Vagina (tissue), 2 donors: ENCODE measurements around the gene DYNC2I2. TPM values are rescaled to one million over a fixed set of nuclear protein-coding genes. Genes with fewer than 3 reads are reported as not detected.

Experiments
- DNase-seq, 2 donors: peaks; one replicate each; pipeline ENCODE4 v3.0.0-alpha.2; 2017; ENCODE audit errors: extremely low spot score in 2 of 2
- H3K27ac ChIP-seq: fragments of 200-600 bp; sonication (generic); one replicate; pipeline ENCODE4 v1.5.1; 2019
- H3K27me3 ChIP-seq: fragments of 200-600 bp; sonication (generic); one replicate; pipeline ENCODE4 v1.5.1; 2019
- H3K36me3 ChIP-seq, 2 donors: fragments of 200-600 bp; sonication (generic); one replicate each; pipeline ENCODE4 v1.5.1; 2017 to 2019
- H3K4me1 ChIP-seq: fragments of 200-600 bp; sonication (generic); one replicate; pipeline ENCODE4 v1.5.1; 2019
- H3K4me3 ChIP-seq, 2 donors: fragments of 200-600 bp; sonication (generic); 1 replicate in 1 of 2; 2 replicates in 1 of 2; pipeline ENCODE4 v1.5.1; 2016 to 2019
- H3K9me3 ChIP-seq: fragments of 200-600 bp; sonication (generic); one replicate; pipeline ENCODE4 v1.5.1; 2019
- POLR2A ChIP-seq, 2 donors: fragments of 450-650 bp; IDR thresholded peaks; one replicate each; pipeline ENCODE4 v1.6.1; 2017; ENCODE audit warnings: antibody characterized with exemption in 2 of 2, mild to moderate bottlenecking in 2 of 2, moderate library complexity in 2 of 2
- POLR2AphosphoS5 ChIP-seq, 2 donors: sonication (generic); formaldehyde crosslinking; IDR thresholded peaks; one replicate each; pipeline ENCODE4 v1.9.0; 2017; ENCODE audit warnings: antibody characterized with exemption in 2 of 2, mild to moderate bottlenecking in 2 of 2, low read depth in 1 of 2; ENCODE audit not compliant: insufficient read depth in 1 of 2
- intact Hi-C: fragments of 100-400 bp; cut with DNase I; formaldehyde crosslinking; loops from one replicate; pipeline ENCODE4 v1.15.1; 2023
- total RNA-seq: library from RNA; depleted of rRNA; stranded (reverse); fragments of >200 nt; gene quantifications from one replicate; pipeline ENCODE4 v1.2.3, GENCODE V29; 2016
- TF ChIP-seq, protein P1 (sequence below), 3 experiments: fragments of 450-650 bp in 2 of 3; fragments of 200-600 bp in 1 of 3; sonication (generic) in 1 of 3; IDR thresholded peaks; one replicate each; pipeline ENCODE4 v1.5.1; 2017 to 2019; ENCODE audit warnings: antibody characterized with exemption in 3 of 3, mild to moderate bottlenecking in 2 of 3, moderate library complexity in 2 of 3

The DYNC2I2 gene
- total RNA-seq, 1 donor from 2014 or later = 46.9 TPM

DNA sequence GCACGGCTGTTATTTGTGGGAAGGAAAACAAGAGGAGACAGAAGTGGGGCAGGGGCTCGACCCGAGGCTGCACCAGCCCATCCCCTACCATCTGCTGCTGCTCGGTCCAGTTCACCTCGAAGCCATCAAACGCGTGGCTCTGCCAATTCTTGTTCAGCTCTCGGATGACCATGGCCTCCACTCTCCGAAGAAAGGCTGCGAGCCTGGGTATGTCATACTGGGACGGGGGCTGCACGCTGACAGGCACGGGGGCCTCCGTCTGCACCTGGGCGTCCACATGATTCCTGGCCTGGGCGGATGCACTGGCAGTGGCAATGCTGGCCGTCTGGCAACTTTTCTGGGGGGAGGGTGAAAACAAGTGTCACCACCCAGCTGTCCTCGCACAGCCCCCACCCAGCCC, 16.0 kb downstream of the DYNC2I2 start:
- Histone ChIP-seq H3K36me3 (no peaks in the 10 kb centered on the region), H3K9me3 (no peaks in the 10 kb centered on the region), H3K27me3 (no peaks in the 10 kb centered on the region), H3K4me3 (no peak overlapping the region), H3K27ac (no peak overlapping the region), H3K4me1 (peaks cover 13% of the 10 kb centered on the region)
- intact Hi-C loops = no loop called here
- no peak for DNase-seq
- TF ChIP-seq POLR2AphosphoS5 (IDR thresholded peaks at IDR 0.05; ENCODE audit: insufficient read depth in 1 of 2, low read depth in 1 of 2) (no peak), POLR2A (IDR thresholded peaks at IDR 0.05) (no peak)
- TF ChIP-seq, protein P1, sequence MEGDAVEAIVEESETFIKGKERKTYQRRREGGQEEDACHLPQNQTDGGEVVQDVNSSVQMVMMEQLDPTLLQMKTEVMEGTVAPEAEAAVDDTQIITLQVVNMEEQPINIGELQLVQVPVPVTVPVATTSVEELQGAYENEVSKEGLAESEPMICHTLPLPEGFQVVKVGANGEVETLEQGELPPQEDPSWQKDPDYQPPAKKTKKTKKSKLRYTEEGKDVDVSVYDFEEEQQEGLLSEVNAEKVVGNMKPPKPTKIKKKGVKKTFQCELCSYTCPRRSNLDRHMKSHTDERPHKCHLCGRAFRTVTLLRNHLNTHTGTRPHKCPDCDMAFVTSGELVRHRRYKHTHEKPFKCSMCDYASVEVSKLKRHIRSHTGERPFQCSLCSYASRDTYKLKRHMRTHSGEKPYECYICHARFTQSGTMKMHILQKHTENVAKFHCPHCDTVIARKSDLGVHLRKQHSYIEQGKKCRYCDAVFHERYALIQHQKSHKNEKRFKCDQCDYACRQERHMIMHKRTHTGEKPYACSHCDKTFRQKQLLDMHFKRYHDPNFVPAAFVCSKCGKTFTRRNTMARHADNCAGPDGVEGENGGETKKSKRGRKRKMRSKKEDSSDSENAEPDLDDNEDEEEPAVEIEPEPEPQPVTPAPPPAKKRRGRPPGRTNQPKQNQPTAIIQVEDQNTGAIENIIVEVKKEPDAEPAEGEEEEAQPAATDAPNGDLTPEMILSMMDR (IDR thresholded peaks at IDR 0.05) = no peak

DNA sequence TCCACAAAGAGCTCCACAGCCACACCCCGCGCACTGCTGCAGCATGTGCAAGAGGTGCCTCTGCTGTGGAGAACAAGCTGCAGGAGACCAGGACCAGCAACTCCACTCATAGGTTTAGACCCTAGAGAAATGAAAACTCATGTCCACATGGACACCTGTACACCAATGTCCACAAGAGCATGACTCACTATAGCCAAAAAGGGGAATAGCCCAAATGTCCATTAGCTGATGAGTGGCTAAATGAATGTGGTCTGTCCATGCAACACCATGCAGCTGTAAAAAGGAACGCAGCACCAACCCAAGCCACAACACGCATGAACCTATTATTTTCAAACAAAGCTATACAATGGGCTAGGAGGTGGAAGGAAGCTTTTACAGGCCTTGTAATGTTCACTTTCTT, 18.1 kb downstream of the DYNC2I2 start:
- no peaks in the 10 kb centered on the region for H3K9me3 ChIP-seq
- no peak overlapping the region for H3K27ac ChIP-seq
- no peak for TF ChIP-seq POLR2A (IDR thresholded peaks at IDR 0.05)
- TF ChIP-seq POLR2AphosphoS5 (IDR thresholded peaks at IDR 0.05; ENCODE audit: insufficient read depth in 1 of 2, low read depth in 1 of 2) = no peak
- TF ChIP-seq, protein P1 (IDR thresholded peaks at IDR 0.05) = no peak
- peaks cover 2 to 6% of the 10 kb centered on the region in 2 donors for H3K36me3 ChIP-seq
- H3K27me3 ChIP-seq = no peaks in the 10 kb centered on the region
- DNase-seq = no peak
- no peak overlapping the region for H3K4me3 ChIP-seq
- peaks cover 27% of the 10 kb centered on the region for H3K4me1 ChIP-seq
- intact Hi-C loops = loop anchor here (10.0 kb wide), 1 partner anchor 56 kb away; no protein-coding TSS in a partner anchor

DNA sequence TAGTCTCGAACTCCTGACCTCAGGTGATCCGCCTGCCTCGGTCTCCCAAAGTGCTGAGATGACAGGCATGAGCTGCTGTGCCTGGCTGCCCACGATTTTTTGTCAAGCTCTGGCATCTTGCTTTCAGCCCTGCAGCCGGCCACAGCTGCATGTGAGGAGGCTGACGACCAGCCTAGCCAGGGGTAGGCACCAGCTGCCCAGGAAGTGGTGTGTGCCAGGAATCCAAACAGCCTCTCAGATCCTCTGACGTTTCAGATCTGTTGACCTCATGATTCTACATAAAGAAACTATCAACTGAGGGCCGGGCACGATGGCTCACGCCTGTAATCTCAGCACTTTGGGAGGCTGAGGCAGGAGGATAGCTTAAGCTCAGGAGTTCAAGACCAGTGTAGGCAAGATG, 19.0 kb downstream of the DYNC2I2 start:
- Histone ChIP-seq H3K4me1 (peaks cover 27% of the 10 kb centered on the region), H3K36me3 (peaks cover 3 to 15% of the 10 kb centered on the region in 2 donors), H3K4me3 (no peak overlapping the region), H3K9me3 (no peaks in the 10 kb centered on the region), H3K27me3 (no peaks in the 10 kb centered on the region), H3K27ac (no peak overlapping the region)
- no peak for DNase-seq
- TF ChIP-seq POLR2AphosphoS5 (IDR thresholded peaks at IDR 0.05; ENCODE audit: insufficient read depth in 1 of 2, low read depth in 1 of 2) = no peak
- TF ChIP-seq POLR2A (IDR thresholded peaks at IDR 0.05) = no peak
- TF ChIP-seq, protein P1 (IDR thresholded peaks at IDR 0.05) = no peak
- intact Hi-C loops = loop anchor here (10.0 kb wide), 1 partner anchor 57 kb away; no protein-coding TSS in a partner anchor

DNA sequence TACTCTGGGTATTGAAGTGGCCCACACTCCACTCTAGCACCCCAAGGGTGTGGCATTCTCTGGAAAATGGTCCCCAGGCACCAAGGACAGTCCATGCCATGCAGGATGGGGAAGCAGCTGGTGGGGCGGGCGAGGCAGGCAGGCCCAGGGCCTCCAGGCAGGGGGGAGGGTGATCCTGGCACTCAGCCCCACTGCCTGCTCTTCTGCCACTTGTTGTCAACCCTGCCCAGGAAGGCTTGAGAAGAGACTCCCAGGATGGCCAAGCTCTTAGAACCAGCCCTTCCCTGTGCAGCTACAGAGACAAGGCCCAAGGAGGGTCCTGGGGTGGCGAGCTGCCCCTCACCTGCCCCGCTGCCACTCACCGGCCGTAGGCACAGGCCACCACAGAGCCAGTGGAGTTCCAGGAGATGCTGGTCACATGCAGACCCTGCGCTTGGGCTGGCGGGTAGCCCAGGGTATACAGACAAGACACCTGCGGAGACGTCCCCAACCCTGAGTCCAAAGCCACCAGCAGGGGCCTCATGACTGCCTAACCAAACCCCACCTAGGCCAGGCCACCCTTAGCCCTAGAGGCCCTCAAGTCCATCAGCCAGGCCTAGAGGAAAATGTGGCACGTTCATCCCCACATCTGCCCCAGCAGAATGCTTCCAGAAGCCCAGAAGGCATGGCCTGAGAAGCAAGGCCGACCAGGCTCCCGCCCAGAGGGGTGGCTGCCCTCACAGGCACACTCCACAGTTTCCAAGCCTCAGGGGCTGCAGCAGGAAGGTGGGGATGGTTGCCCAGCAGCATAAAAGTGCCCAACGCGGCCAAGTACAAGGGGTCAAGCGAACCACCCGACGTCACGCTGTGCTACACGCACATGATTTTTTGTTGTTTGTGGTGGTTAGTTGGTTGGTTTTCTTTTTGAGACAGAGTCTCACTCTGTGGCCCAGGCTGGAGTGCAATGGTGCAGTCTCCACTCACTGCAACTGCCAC, 19.8 kb downstream of the DYNC2I2 start:
- peaks cover 27% of the 10 kb centered on the region for H3K4me1 ChIP-seq
- H3K27ac ChIP-seq = peak overlapping the region; percentile 87
- H3K4me3 ChIP-seq = no peak overlapping the region
- no peak for DNase-seq
- no peaks in the 10 kb centered on the region for H3K9me3 ChIP-seq
- intact Hi-C loops = loop anchor here (1.0 to 10.0 kb wide), 2 partner anchors 25 to 58 kb away; no protein-coding TSS in a partner anchor
- TF ChIP-seq POLR2A (IDR thresholded peaks at IDR 0.05) = no peak
- no peak for TF ChIP-seq POLR2AphosphoS5 (IDR thresholded peaks at IDR 0.05; ENCODE audit: insufficient read depth in 1 of 2, low read depth in 1 of 2)
- TF ChIP-seq, protein P1 (IDR thresholded peaks at IDR 0.05) = no peak
- H3K36me3 ChIP-seq = peaks cover 10 to 23% of the 10 kb centered on the region in 2 donors
- no peaks in the 10 kb centered on the region for H3K27me3 ChIP-seq
